PFSK-1 (cell line): Measurements from ENCODE around the gene NCKAP1.

Experiments
- FOXP2 ChIP-seq: optimal IDR thresholded peaks from 2 replicates; pipeline ENCODE3; 2011; ENCODE audit warnings: borderline replicate concordance, control low read depth, inconsistent platforms; ENCODE audit not compliant: insufficient read depth; ENCODE audit errors: extremely low read length, extremely low read depth
- POLR2AphosphoS5 ChIP-seq: IDR thresholded peaks from 2 replicates; pipeline ENCODE4 v1.6.1; 2012; ENCODE audit warnings: low read depth, mild to moderate bottlenecking, control low read depth, low read length, moderate library complexity
- REST ChIP-seq, 2 experiments: IDR thresholded peaks; 2 replicates each; pipeline versions ENCODE4 v1.6.1 to v1.8.0; 2011 to 2012; ENCODE audit warnings: low read depth in 2 of 2, low read length in 2 of 2, control low read depth in 1 of 2, inconsistent platforms in 1 of 2, mild to moderate bottlenecking in 1 of 2, moderate library complexity in 1 of 2; ENCODE audit not compliant: insufficient read depth in 1 of 2
- SIN3A ChIP-seq: IDR thresholded peaks from 2 replicates; pipeline ENCODE4 v1.6.1; 2012; ENCODE audit warnings: mild to moderate bottlenecking, low read length, moderate library complexity, borderline replicate concordance; ENCODE audit not compliant: insufficient read depth
- TAF1 ChIP-seq: IDR thresholded peaks from 2 replicates; pipeline ENCODE4 v1.6.1; 2012; ENCODE audit warnings: low read length, control low read depth, borderline replicate concordance; ENCODE audit not compliant: insufficient read depth

GRCh38 chr2:183001948-183002347 lies 36.3 kb downstream of the NCKAP1 start:
- TF ChIP-seq TAF1 (no peak), REST (IDR thresholded peaks at IDR 0.05; ENCODE audit: insufficient read depth in 1 of 2, low read depth in 2 of 2, low read length in 2 of 2) (no peak), FOXP2 (no peak), POLR2AphosphoS5 (no peak), SIN3A (no peak)
